Measurements from ENCODE around the gene CERCAM. TPM values are rescaled to one million over a fixed set of nuclear protein-coding genes. Genes with fewer than 3 reads are reported as not detected.

The CERCAM gene
- total RNA-seq, 3 donors from 2014 or later, result 19.8 to 47.5 (median 30.5) TPM

- H3K9me3 ChIP-seq, result no peaks in the 10 kb centered on the region
- no peak for DNase-seq (ENCODE audit: low spot score in 2 of 2)
- intact Hi-C loops (cut with DNase I; ENCODE audit: low total_unique reads), result no loop called here
- no peaks in the 10 kb centered on the region for H3K36me3 ChIP-seq
- H3K27ac ChIP-seq, result peak overlapping the region in 1 of 2 donors; percentile 26
- H3K4me1 ChIP-seq, result no peaks in the 10 kb centered on the region
- no peak overlapping the region for H3K4me3 ChIP-seq
- TF ChIP-seq POLR2A (IDR thresholded peaks at IDR 0.05) (no peak), CTCF (IDR thresholded peaks at IDR 0.05) (no peak), POLR2AphosphoS5 (IDR thresholded peaks at IDR 0.05) (no peak)
- H3K27me3 ChIP-seq, result no peaks in the 10 kb centered on the region
Observed at GRCh38 chr9:128428644-128429512, 8.2 kb downstream of the CERCAM start.

GRCh38 chr9:128429513-128430086 is 8.9 kb downstream of the CERCAM start:
- no peak for DNase-seq (ENCODE audit: low spot score in 2 of 2)
- H3K36me3 ChIP-seq, result no peaks in the 10 kb centered on the region
- TF ChIP-seq POLR2A (IDR thresholded peaks at IDR 0.05), result no peak
- no peak for TF ChIP-seq CTCF (IDR thresholded peaks at IDR 0.05)
- TF ChIP-seq POLR2AphosphoS5 (IDR thresholded peaks at IDR 0.05), result no peak
- H3K27me3 ChIP-seq, result no peaks in the 10 kb centered on the region
- H3K27ac ChIP-seq, result no peak overlapping the region
- H3K4me3 ChIP-seq, result no peak overlapping the region
- no peaks in the 10 kb centered on the region for H3K9me3 ChIP-seq
- no peaks in the 10 kb centered on the region for H3K4me1 ChIP-seq
- intact Hi-C loops (cut with DNase I; ENCODE audit: low total_unique reads), result no loop called here

- H3K9me3 ChIP-seq, result no peaks in the 10 kb centered on the region
- H3K4me1 ChIP-seq, result no peaks in the 10 kb centered on the region
- no peak for TF ChIP-seq POLR2A (IDR thresholded peaks at IDR 0.05)
- TF ChIP-seq CTCF (IDR thresholded peaks at IDR 0.05), result no peak
- TF ChIP-seq POLR2AphosphoS5 (IDR thresholded peaks at IDR 0.05), result no peak
- no peaks in the 10 kb centered on the region for H3K27me3 ChIP-seq
- intact Hi-C loops (cut with DNase I; ENCODE audit: low total_unique reads), result no loop called here
- H3K4me3 ChIP-seq, result no peak overlapping the region
- DNase-seq (ENCODE audit: low spot score in 2 of 2), result no peak
- H3K27ac ChIP-seq, result no peak overlapping the region
- H3K36me3 ChIP-seq, result no peaks in the 10 kb centered on the region
Observed at GRCh38 chr9:128431207-128431606, 10.6 kb downstream of the CERCAM start.

- H3K27me3 ChIP-seq, result no peaks in the 10 kb centered on the region
- intact Hi-C loops (cut with DNase I; ENCODE audit: low total_unique reads), result no loop called here
- no peak overlapping the region for H3K27ac ChIP-seq
- no peak overlapping the region for H3K4me3 ChIP-seq
- H3K9me3 ChIP-seq, result no peaks in the 10 kb centered on the region
- no peaks in the 10 kb centered on the region for H3K4me1 ChIP-seq
- H3K36me3 ChIP-seq, result no peaks in the 10 kb centered on the region
- TF ChIP-seq POLR2AphosphoS5 (IDR thresholded peaks at IDR 0.05), result no peak
- TF ChIP-seq POLR2A (IDR thresholded peaks at IDR 0.05), result no peak
- no peak for TF ChIP-seq CTCF (IDR thresholded peaks at IDR 0.05)
- no peak for DNase-seq (ENCODE audit: low spot score in 2 of 2)
Observed at GRCh38 chr9:128434340-128434739, 13.7 kb downstream of the CERCAM start.

- H3K4me3 ChIP-seq, result no peak overlapping the region
- TF ChIP-seq POLR2AphosphoS5 (IDR thresholded peaks at IDR 0.05) (no peak), POLR2A (IDR thresholded peaks at IDR 0.05) (no peak), CTCF (IDR thresholded peaks at IDR 0.05) (no peak)
- H3K27me3 ChIP-seq, result no peaks in the 10 kb centered on the region
- H3K36me3 ChIP-seq, result no peaks in the 10 kb centered on the region
- no peaks in the 10 kb centered on the region for H3K9me3 ChIP-seq
- H3K27ac ChIP-seq, result no peak overlapping the region
- no peaks in the 10 kb centered on the region for H3K4me1 ChIP-seq
- intact Hi-C loops (cut with DNase I; ENCODE audit: low total_unique reads), result no loop called here
- DNase-seq (ENCODE audit: low spot score in 2 of 2), result no peak
Observed at GRCh38 chr9:128435611-128436010, 15.0 kb downstream of the CERCAM start.

Data from breast epithelium (tissue), 4 donors.